ENCODE results near the gene PSMC1.

PSMC1 gene

GRCh38 chr14:90317286-90317685 is 60.9 kb downstream of the PSMC1 start:
- DNase-seq (ENCODE audit: extremely low read depth, low read depth) = no peak
- no peak overlapping the region for H3K4me3 ChIP-seq (replicated peaks; ENCODE audit: low read depth, low read length)
- TF ChIP-seq CTCF (IDR thresholded peaks at IDR 0.05; ENCODE audit: low read depth, low read length, missing control alignments) = no peak

GRCh38 chr14:90318016-90318415 is 61.7 kb downstream of the PSMC1 start:
- DNase-seq (ENCODE audit: extremely low read depth, low read depth) = no peak
- TF ChIP-seq CTCF (IDR thresholded peaks at IDR 0.05; ENCODE audit: low read depth, low read length, missing control alignments) = no peak
- no peak overlapping the region for H3K4me3 ChIP-seq (replicated peaks; ENCODE audit: low read depth, low read length)

- no peak for TF ChIP-seq CTCF (IDR thresholded peaks at IDR 0.05; ENCODE audit: low read depth, low read length, missing control alignments)
- no peak for DNase-seq (ENCODE audit: extremely low read depth, low read depth)
- H3K4me3 ChIP-seq (replicated peaks; ENCODE audit: low read depth, low read length) = no peak overlapping the region
These were observed 62.8 kb downstream of the PSMC1 start for GRCh38 chr14:90319173-90319572.

- DNase-seq (ENCODE audit: extremely low read depth, low read depth) = no peak
- H3K4me3 ChIP-seq (replicated peaks; ENCODE audit: low read depth, low read length) = no peak overlapping the region
These were observed 63.5 kb downstream of the PSMC1 start for GRCh38 chr14:90319634-90320541.

GRCh38 chr14:90321891-90322290 is 65.5 kb downstream of the PSMC1 start:
- no peak for TF ChIP-seq CTCF (IDR thresholded peaks at IDR 0.05; ENCODE audit: low read depth, low read length, missing control alignments)
- H3K4me3 ChIP-seq (replicated peaks; ENCODE audit: low read depth, low read length) = no peak overlapping the region
- no peak for DNase-seq (ENCODE audit: extremely low read depth, low read depth)

More at GRCh38 chr14:90319634-90320541, 63.5 kb downstream of the PSMC1 start:
- TF ChIP-seq CTCF (IDR thresholded peaks at IDR 0.05; ENCODE audit: low read depth, low read length, missing control alignments) = no peak

All from HFF-Myc (cell line).